Mesothelial cell of epicardium (in vitro differentiated cells): Measurements from ENCODE around the gene FHIP2A. TPM values are rescaled to one million over a fixed set of nuclear protein-coding genes. Genes with fewer than 3 reads are reported as not detected.
"Not testable (repeated sequence)": the region's sequence is repeated elsewhere in the genome, so short reads cannot be mapped to it uniquely, and the experiment has no call there.

Source experiments
- DNase-seq, 2 experiments: peaks; one replicate each; pipeline ENCODE4 v3.0.0; 2021; ENCODE audit warnings: low spot score in 2 of 2; ENCODE audit not compliant: unreplicated experiment in 2 of 2
- H3K27ac Mint-ChIP-seq: 2 replicates; pipeline ENCODE4 v1.8.0; 2021; ENCODE audit warnings: mixed read lengths
- H3K27me3 Mint-ChIP-seq: 2 replicates; pipeline ENCODE4 v1.8.0; 2021; ENCODE audit warnings: low read depth, mixed read lengths
- H3K36me3 Mint-ChIP-seq: 2 replicates; pipeline ENCODE4 v1.8.0; 2021; ENCODE audit warnings: mixed read lengths
- H3K4me1 Mint-ChIP-seq: 2 replicates; pipeline ENCODE4 v1.8.0; 2021; ENCODE audit warnings: mixed read lengths
- H3K4me3 Mint-ChIP-seq: 2 replicates; pipeline ENCODE4 v1.8.0; 2021; ENCODE audit warnings: mild to moderate bottlenecking, moderate library complexity, mixed read lengths
- H3K9me3 Mint-ChIP-seq: 2 replicates; pipeline ENCODE4 v1.8.0; 2021; ENCODE audit warnings: mixed read lengths
- CTCF ChIP-seq: fragments of 200-600 bp; sonication (generic); IDR thresholded peaks from one replicate; pipeline ENCODE4 v1.5.0; 2021; ENCODE audit warnings: antibody characterized with exemption; ENCODE audit not compliant: unreplicated experiment
- total RNA-seq: library from RNA; stranded (reverse); gene quantifications from 3 replicates; pipeline ENCODE4 v1.2.1, GENCODE V29; 2021

FHIP2A gene
- 39.6 to 43.2 TPM (median 41.9 TPM) in 3 replicates for total RNA-seq

- H3K27ac Mint-ChIP-seq, result peak within 1 kb of the TSS; percentile 99
- peak within 1 kb of the TSS; percentile 91 for H3K4me3 Mint-ChIP-seq
- H3K36me3 Mint-ChIP-seq, result peaks cover 2% of the 10 kb centered on the region
- peak; percentile 53 for TF ChIP-seq CTCF
- no peaks in the 10 kb centered on the region for H3K9me3 Mint-ChIP-seq
- H3K27me3 Mint-ChIP-seq, result no peaks in the 10 kb centered on the region
- H3K4me1 Mint-ChIP-seq, result peaks cover 37% of the 10 kb centered on the region
- DNase-seq, result peak; percentile 73 to 87
Observed at GRCh38 chr10:114821293-114821914, at the start of gene FHIP2A. Gene FHIP2A, plus strand, starts transcription at chr10:114821780. Its CDS starts 299 bp downstream, at chr10:114822079.

- TF ChIP-seq CTCF, result no peak
- no peak overlapping the region for H3K4me3 Mint-ChIP-seq
- no peak for DNase-seq
Observed at GRCh38 chr10:114772496-114773196, 48.9 kb upstream of the FHIP2A start.

GRCh38 chr10:114773197-114773532 lies 48.4 kb upstream of the FHIP2A start:
- no peak for TF ChIP-seq CTCF
- H3K4me1 Mint-ChIP-seq, result peaks cover 1% of the 10 kb centered on the region
- no peak overlapping the region for H3K4me3 Mint-ChIP-seq
- DNase-seq, result no peak
- peaks cover 12% of the 10 kb centered on the region for H3K27me3 Mint-ChIP-seq
- H3K9me3 Mint-ChIP-seq, result peaks cover 3% of the 10 kb centered on the region
- H3K36me3 Mint-ChIP-seq, result no peaks in the 10 kb centered on the region
- no peak overlapping the region for H3K27ac Mint-ChIP-seq

More at GRCh38 chr10:114772496-114773196, 48.9 kb upstream of the FHIP2A start:
- peaks cover 12% of the 10 kb centered on the region for H3K27me3 Mint-ChIP-seq
- peaks cover 1% of the 10 kb centered on the region for H3K4me1 Mint-ChIP-seq
- no peak overlapping the region for H3K27ac Mint-ChIP-seq
- H3K9me3 Mint-ChIP-seq, result peaks cover 3% of the 10 kb centered on the region
- no peaks in the 10 kb centered on the region for H3K36me3 Mint-ChIP-seq

- H3K27me3 Mint-ChIP-seq, H3K9me3 Mint-ChIP-seq, DNase-seq, H3K4me1 Mint-ChIP-seq, H3K27ac Mint-ChIP-seq, H3K4me3 Mint-ChIP-seq, H3K36me3 Mint-ChIP-seq: not testable (repeated sequence)
Observed at GRCh38 chr10:114775082-114775481, 46.5 kb upstream of the FHIP2A start.

- no peak for DNase-seq
- TF ChIP-seq CTCF, result no peak
- Mint-ChIP-seq H3K27me3 (peaks cover 3% of the 10 kb centered on the region), H3K9me3 (peaks cover 3% of the 10 kb centered on the region), H3K36me3 (no peaks in the 10 kb centered on the region), H3K27ac (no peak overlapping the region), H3K4me3 (no peak overlapping the region), H3K4me1 (peaks cover 12% of the 10 kb centered on the region)
Observed at GRCh38 chr10:114777415-114777814, 44.2 kb upstream of the FHIP2A start.

- peaks cover 3% of the 10 kb centered on the region for H3K9me3 Mint-ChIP-seq
- no peak for DNase-seq
- no peaks in the 10 kb centered on the region for H3K36me3 Mint-ChIP-seq
- peak overlapping the region; percentile 86 for H3K27ac Mint-ChIP-seq
- no peaks in the 10 kb centered on the region for H3K27me3 Mint-ChIP-seq
- H3K4me1 Mint-ChIP-seq, result peaks cover 12% of the 10 kb centered on the region
- no peak overlapping the region for H3K4me3 Mint-ChIP-seq
- TF ChIP-seq CTCF, result no peak
Observed at GRCh38 chr10:114779803-114780576, 41.6 kb upstream of the FHIP2A start.
